Transverse colon (tissue), 4 donors: ENCODE data around the gene LGALS8. TPM values are rescaled to one million over a fixed set of nuclear protein-coding genes. Genes with fewer than 3 reads are reported as not detected.
"Not testable (repeated sequence)": the region's sequence is repeated elsewhere in the genome, so short reads cannot be mapped to it uniquely, and the experiment has no call there.

Source experiments
- DNase-seq: peaks from one replicate; pipeline ENCODE4 v3.0.0-alpha.2; 2019
- H3K27ac ChIP-seq, 4 donors: fragments of 200-600 bp; sonication (generic); 2 replicates each; pipeline ENCODE4 v1.5.1; 2016 to 2018; ENCODE audit warnings: inconsistent platforms in 4 of 4
- H3K27me3 ChIP-seq: fragments of 200-600 bp; sonication (generic); 2 replicates; pipeline ENCODE4 v1.5.1; 2017; ENCODE audit warnings: inconsistent platforms
- H3K36me3 ChIP-seq, 4 donors: fragments of 200-600 bp; sonication (generic); 2 replicates each; pipeline ENCODE4 v1.5.1; 2017 to 2019; ENCODE audit warnings: inconsistent platforms in 4 of 4
- H3K4me1 ChIP-seq, 4 donors: fragments of 200-600 bp; sonication (generic); 2 replicates each; pipeline ENCODE4 v1.5.1; 2017 to 2020; ENCODE audit warnings: inconsistent platforms in 4 of 4
- H3K4me3 ChIP-seq, 4 donors: fragments of 200-600 bp; sonication (generic); 1 replicate in 1 of 4; 2 replicates in 3 of 4; pipeline versions ENCODE4 v1.5.1 to v1.6.1; 2017 to 2019; ENCODE audit warnings: inconsistent platforms in 4 of 4
- H3K9me3 ChIP-seq, 2 donors: fragments of 200-600 bp; sonication (generic); 2 replicates each; pipeline ENCODE4 v1.5.1; 2017 to 2019; ENCODE audit warnings: inconsistent platforms in 2 of 2
- EP300 ChIP-seq: sonication (generic); formaldehyde crosslinking; IDR thresholded peaks from one replicate; pipeline ENCODE4 v1.6.1; 2017; ENCODE audit warnings: antibody characterized with exemption, low read depth
- POLR2A ChIP-seq: fragments of 450-650 bp; IDR thresholded peaks from one replicate; pipeline ENCODE4 v1.6.1; 2016; ENCODE audit warnings: antibody characterized with exemption, mild to moderate bottlenecking, moderate library complexity
- POLR2AphosphoS5 ChIP-seq, 3 donors: sonication (generic); formaldehyde crosslinking; IDR thresholded peaks; one replicate each; pipeline ENCODE4 v1.6.1; 2016; ENCODE audit warnings: antibody characterized with exemption in 3 of 3
- WGBS, 2 donors: methylation state at CpG; one replicate each; pipeline ENCODE4 v1.1.5; 2018; ENCODE audit warnings: low coverage in 1 of 2; 5-methylcytosine and 5-hydroxymethylcytosine counted together
- in situ Hi-C, 4 donors: fragments of 200-750 bp; cut with MboI; loops; one replicate each; pipeline versions ENCODE4 v1.15.0 to v1.15.1; 2017; ENCODE audit warnings: low sequenced_read_pairs in 3 of 4, low pct_ligation_motif_present in 1 of 4, low pct_unique_long_range_greater_than_20kb in 1 of 4
- intact Hi-C: fragments of 100-400 bp; cut with DNase I; formaldehyde crosslinking; loops from one replicate; pipeline ENCODE4 v1.15.1; 2023; ENCODE audit warnings: low total_unique reads
- total RNA-seq, 4 donors: library from RNA; depleted of rRNA; stranded (reverse); fragments of >200 nt; gene quantifications; one replicate each; pipeline ENCODE4 v1.1.0, GENCODE V29; 2016
- TF ChIP-seq, protein P1 (sequence below), 5 experiments: fragments of 200-600 bp in 3 of 5; fragments of 450-650 bp in 2 of 5; sonication (generic) in 3 of 5; IDR thresholded peaks; 1 replicate in 2 of 5; 2 replicates in 3 of 5; pipeline ENCODE4 v1.5.1; 2016 to 2017; ENCODE audit warnings: antibody characterized with exemption in 5 of 5, inconsistent platforms in 3 of 5, mild to moderate bottlenecking in 2 of 5, moderate library complexity in 1 of 5

LGALS8 gene
- total RNA-seq, 4 donors from 2014 or later = 38.2 to 88.1 (median 59.3) TPM

GRCh38 chr1:236497908-236498307 is 25.9 kb upstream of the LGALS8 start:
- H3K36me3 ChIP-seq = no peaks in the 10 kb centered on the region
- H3K27ac ChIP-seq = no peak overlapping the region
- H3K9me3 ChIP-seq = no peaks in the 10 kb centered on the region
- no peaks in the 10 kb centered on the region for H3K27me3 ChIP-seq
- H3K4me3 ChIP-seq = no peak overlapping the region
- in situ Hi-C loops = loop anchor here in 1 of 4 donors (10.0 kb wide), 1 partner anchor 383 kb away; no protein-coding TSS in a partner anchor
- intact Hi-C loops = no loop called here
- no peak for DNase-seq
- TF ChIP-seq POLR2AphosphoS5 (IDR thresholded peaks at IDR 0.05) (no peak), POLR2A (no peak), EP300 (no peak)
- TF ChIP-seq, protein P1, sequence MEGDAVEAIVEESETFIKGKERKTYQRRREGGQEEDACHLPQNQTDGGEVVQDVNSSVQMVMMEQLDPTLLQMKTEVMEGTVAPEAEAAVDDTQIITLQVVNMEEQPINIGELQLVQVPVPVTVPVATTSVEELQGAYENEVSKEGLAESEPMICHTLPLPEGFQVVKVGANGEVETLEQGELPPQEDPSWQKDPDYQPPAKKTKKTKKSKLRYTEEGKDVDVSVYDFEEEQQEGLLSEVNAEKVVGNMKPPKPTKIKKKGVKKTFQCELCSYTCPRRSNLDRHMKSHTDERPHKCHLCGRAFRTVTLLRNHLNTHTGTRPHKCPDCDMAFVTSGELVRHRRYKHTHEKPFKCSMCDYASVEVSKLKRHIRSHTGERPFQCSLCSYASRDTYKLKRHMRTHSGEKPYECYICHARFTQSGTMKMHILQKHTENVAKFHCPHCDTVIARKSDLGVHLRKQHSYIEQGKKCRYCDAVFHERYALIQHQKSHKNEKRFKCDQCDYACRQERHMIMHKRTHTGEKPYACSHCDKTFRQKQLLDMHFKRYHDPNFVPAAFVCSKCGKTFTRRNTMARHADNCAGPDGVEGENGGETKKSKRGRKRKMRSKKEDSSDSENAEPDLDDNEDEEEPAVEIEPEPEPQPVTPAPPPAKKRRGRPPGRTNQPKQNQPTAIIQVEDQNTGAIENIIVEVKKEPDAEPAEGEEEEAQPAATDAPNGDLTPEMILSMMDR (IDR thresholded peaks at IDR 0.05) = no peak
- WGBS, 2 donors = 72 to 90% methylated on average over 1 to 6 of the region's 6 CpGs
- peaks cover 0 to 6% (median 2%) of the 10 kb centered on the region in 4 donors for H3K4me1 ChIP-seq

- Histone ChIP-seq H3K27ac (no peak overlapping the region), H3K36me3 (no peaks in the 10 kb centered on the region), H3K4me3 (no peak overlapping the region), H3K9me3 (no peaks in the 10 kb centered on the region), H3K27me3 (no peaks in the 10 kb centered on the region), H3K4me1 (peaks cover 0 to 12% (median 5%) of the 10 kb centered on the region in 4 donors)
- intact Hi-C loops = no loop called here
- TF ChIP-seq, protein P1 (IDR thresholded peaks at IDR 0.05) = no peak
- no peak for TF ChIP-seq EP300
- TF ChIP-seq POLR2AphosphoS5 (IDR thresholded peaks at IDR 0.05) = no peak
- no peak for TF ChIP-seq POLR2A
- DNase-seq = no peak
- in situ Hi-C loops = no loop called here
- 57 to 87% methylated on average over 1 to 6 of the region's 6 CpGs for WGBS, 2 donors
Observed at GRCh38 chr1:236501093-236501492, 22.7 kb upstream of the LGALS8 start.

DNA sequence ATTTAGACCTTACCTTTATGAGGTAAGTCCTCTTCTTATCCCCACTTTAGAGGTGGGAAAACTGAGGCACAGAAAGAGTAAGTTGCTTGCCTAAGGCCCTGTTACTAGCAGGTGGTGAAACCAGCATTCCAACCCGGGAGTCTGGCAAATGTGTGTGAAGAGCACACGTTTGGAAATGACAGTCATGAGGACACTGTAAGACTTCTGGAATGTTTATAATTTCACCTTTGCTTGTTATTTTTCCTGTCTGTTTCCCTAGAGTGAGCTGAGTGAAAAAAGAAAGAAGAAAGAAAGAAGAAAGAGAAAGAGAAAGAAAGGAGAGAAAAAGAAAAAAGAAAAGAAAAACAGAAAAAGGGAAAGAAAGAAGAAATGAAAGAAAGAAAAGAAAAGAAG is 21.2 kb upstream of the LGALS8 start:
- H3K4me3 ChIP-seq = peak overlapping the region in 1 of 4 donors; percentile 32
- 18 to 32% methylated on average over 2 of the region's 2 CpGs for WGBS, 2 donors

DNA sequence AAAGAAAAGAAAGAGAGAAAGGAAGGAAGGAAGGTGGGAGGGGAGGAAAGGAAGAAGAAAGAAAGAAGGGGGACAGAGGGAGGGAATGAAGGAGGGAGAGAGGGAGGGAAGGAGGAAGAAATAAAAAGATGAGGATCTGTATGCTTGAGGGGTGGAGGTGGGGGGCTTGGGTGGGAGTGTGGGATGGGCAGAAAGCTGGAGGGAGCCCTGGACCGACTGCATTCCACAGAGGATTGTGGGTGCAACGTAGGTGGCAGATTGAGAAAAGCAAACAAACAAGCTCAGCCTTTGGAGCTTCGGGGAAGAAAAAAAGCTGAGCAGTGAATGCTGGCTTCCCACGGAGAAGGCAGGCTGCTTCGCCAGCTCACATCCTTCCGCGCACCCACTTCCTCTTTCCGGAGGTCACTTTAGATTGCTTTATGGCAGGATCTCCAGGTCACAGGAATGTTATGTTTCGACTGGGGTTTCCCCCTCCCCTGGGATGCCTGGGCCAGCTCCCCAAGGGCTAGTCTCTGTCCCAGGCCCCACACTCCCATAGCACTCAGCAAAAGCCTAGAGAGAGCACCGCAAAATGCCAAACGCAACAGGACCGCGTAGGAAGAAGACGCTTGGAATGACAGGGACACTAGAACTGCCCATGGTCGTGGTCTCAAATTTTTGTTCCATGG is 20.7 kb upstream of the LGALS8 start:
- no peaks in the 10 kb centered on the region for H3K27me3 ChIP-seq
- WGBS, 2 donors = 13 to 29% methylated on average over 7 to 15 of the region's 15 CpGs
- peak overlapping the region in 3 of 4 donors; percentile 3 to 32 (median 12) for H3K4me3 ChIP-seq

More for the DNA sequence above, 21.2 kb upstream of the LGALS8 start:
- no peaks in the 10 kb centered on the region for H3K36me3 ChIP-seq
- H3K4me1 ChIP-seq = peaks cover 0 to 12% (median 5%) of the 10 kb centered on the region in 4 donors
- no peaks in the 10 kb centered on the region for H3K9me3 ChIP-seq
- H3K27me3 ChIP-seq = no peaks in the 10 kb centered on the region
- intact Hi-C loops = no loop called here
- TF ChIP-seq POLR2AphosphoS5 (IDR thresholded peaks at IDR 0.05) = no peak
- H3K27ac ChIP-seq = peak overlapping the region in 2 of 4 donors; percentile 38 to 49
- DNase-seq = no peak
- in situ Hi-C loops = no loop called here

GRCh38 chr1:236504338-236504737 is 19.4 kb upstream of the LGALS8 start:
- H3K27me3 ChIP-seq, H3K9me3 ChIP-seq, H3K36me3 ChIP-seq, H3K4me3 ChIP-seq, H3K27ac ChIP-seq, in situ Hi-C loops, DNase-seq, intact Hi-C loops: not testable (repeated sequence)
- peaks cover 0 to 17% (median 6%) of the 10 kb centered on the region in 4 donors for H3K4me1 ChIP-seq
- 52 to 73% methylated on average over 3 of the region's 3 CpGs for WGBS, 2 donors

More for the DNA sequence above, 20.7 kb upstream of the LGALS8 start:
- in situ Hi-C loops (no loop called here), intact Hi-C loops (no loop called here)
- peak; percentile 63 for DNase-seq
- Histone ChIP-seq H3K4me1 (peaks cover 0 to 12% (median 5%) of the 10 kb centered on the region in 4 donors), H3K9me3 (no peaks in the 10 kb centered on the region), H3K36me3 (no peaks in the 10 kb centered on the region), H3K27ac (peak overlapping the region in 3 of 4 donors; percentile 27 to 49 (median 38))
- TF ChIP-seq POLR2AphosphoS5 (IDR thresholded peaks at IDR 0.05) = no peak
- TF ChIP-seq POLR2A = no peak
- no peak for TF ChIP-seq EP300
- TF ChIP-seq, protein P1 (IDR thresholded peaks at IDR 0.05) = no peak
